ENCODE data around the gene OR10J5.
"Not testable (repeated sequence)": the region's sequence is repeated elsewhere in the genome, so short reads cannot be mapped to it uniquely, and the experiment has no call there.

The OR10J5 gene

DNA sequence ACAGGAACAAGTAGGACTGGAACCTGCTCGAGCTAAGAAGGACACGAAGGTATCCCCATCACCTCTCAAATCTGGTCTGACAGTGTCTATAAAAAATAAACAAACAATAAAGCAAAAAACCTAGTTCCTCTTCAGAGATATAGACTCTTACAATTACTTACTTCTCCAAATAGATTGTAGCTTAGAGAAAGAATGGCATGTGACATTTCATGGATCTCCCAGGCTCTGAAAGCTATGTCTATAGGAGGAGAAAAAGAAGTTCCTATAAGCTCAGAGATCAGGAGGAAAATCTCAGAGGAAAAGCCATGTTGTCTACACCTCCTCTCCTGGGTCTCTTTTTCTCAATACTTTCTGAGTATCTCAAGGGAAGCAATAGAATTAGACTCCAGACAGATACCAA is 12.3 kb upstream of the OR10J5 start:
- H3K27ac ChIP-seq (ENCODE audit: low read depth, low read length): no peak overlapping the region
- H3K9me3 ChIP-seq (ENCODE audit: control insufficient read depth in 5 of 5, low read length in 5 of 5): no peaks in the 10 kb centered on the region
- H3K27me3 ChIP-seq (ENCODE audit: control insufficient read depth in 5 of 5, insufficient read depth in 4 of 5, low read length in 5 of 5): no peaks in the 10 kb centered on the region

DNA sequence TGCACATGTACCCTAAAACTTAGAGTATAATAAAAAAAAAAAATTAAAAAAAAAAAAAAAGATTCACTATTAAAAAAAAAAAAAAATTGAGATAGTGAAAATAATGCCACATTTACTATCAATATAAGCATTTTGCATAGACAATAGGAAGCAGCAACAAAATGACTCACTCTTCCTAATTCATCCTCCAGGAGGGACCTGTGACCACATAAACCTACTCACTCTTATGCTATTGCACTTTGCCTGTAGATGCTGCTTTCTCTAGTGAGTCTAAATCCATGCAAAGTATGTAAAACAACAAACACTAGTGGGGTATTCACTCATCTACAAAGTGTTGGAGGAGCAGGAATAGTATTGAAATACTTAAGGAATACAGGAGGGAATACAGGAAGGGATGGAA is 2.9 kb downstream of the OR10J5 start:
- no peak overlapping the region for H3K4me3 ChIP-seq (ENCODE audit: low read depth in 1 of 5, low read length in 5 of 5)
- H3K27me3 ChIP-seq (ENCODE audit: control insufficient read depth in 5 of 5, insufficient read depth in 4 of 5, low read length in 5 of 5): no peaks in the 10 kb centered on the region
- H3K9me3 ChIP-seq (ENCODE audit: control insufficient read depth in 5 of 5, low read length in 5 of 5): peaks cover 0 to 12% (median 9%) of the 10 kb centered on the region in 5 donors
- no peak overlapping the region for H3K27ac ChIP-seq (ENCODE audit: low read depth, low read length)
- no peaks in the 10 kb centered on the region for H3K36me3 ChIP-seq (ENCODE audit: control insufficient read depth in 5 of 5, insufficient read depth in 5 of 5, low read length in 5 of 5)
- no peaks in the 10 kb centered on the region for H3K4me1 ChIP-seq (ENCODE audit: control insufficient read depth in 5 of 5, insufficient read depth in 5 of 5, low read length in 5 of 5)
- H3K9ac ChIP-seq (ENCODE audit: low read length in 5 of 5): no peak overlapping the region

More for the DNA sequence above, 12.3 kb upstream of the OR10J5 start:
- no peak overlapping the region for H3K9ac ChIP-seq (ENCODE audit: low read length in 5 of 5)
- H3K4me1 ChIP-seq (ENCODE audit: control insufficient read depth in 5 of 5, insufficient read depth in 5 of 5, low read length in 5 of 5): no peaks in the 10 kb centered on the region
- no peaks in the 10 kb centered on the region for H3K36me3 ChIP-seq (ENCODE audit: control insufficient read depth in 5 of 5, insufficient read depth in 5 of 5, low read length in 5 of 5)
- no peak overlapping the region for H3K4me3 ChIP-seq (ENCODE audit: low read depth in 1 of 5, low read length in 5 of 5)

DNA sequence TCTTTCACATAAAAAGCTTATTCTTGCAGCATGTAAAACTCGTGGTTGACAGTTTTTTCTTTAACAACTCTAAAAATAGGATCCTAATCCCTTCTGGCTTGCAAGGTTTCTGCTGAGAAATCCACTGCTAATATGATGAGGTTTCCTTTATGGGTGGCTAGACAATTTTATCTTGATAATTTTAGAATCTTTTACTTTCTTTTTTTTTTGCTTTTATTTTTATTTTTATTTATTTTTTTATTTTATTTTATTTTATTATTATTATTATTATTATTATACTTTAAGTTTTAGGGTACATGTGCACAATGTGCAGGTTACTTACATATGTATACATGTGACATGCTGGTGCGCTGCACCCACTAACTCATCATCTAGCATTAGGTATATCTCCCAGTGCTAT is 11.0 kb downstream of the OR10J5 start:
- not testable (repeated sequence) for H3K27ac ChIP-seq (ENCODE audit: low read depth, low read length); H3K4me3 ChIP-seq (ENCODE audit: low read depth in 1 of 5, low read length in 5 of 5); H3K27me3 ChIP-seq (ENCODE audit: control insufficient read depth in 5 of 5, insufficient read depth in 4 of 5, low read length in 5 of 5); H3K4me1 ChIP-seq (ENCODE audit: control insufficient read depth in 5 of 5, insufficient read depth in 5 of 5, low read length in 5 of 5); H3K9ac ChIP-seq (ENCODE audit: low read length in 5 of 5); H3K36me3 ChIP-seq (ENCODE audit: control insufficient read depth in 5 of 5, insufficient read depth in 5 of 5, low read length in 5 of 5)
- peaks cover 0 to 14% (median 9%) of the 10 kb centered on the region in 5 donors for H3K9me3 ChIP-seq (ENCODE audit: control insufficient read depth in 5 of 5, low read length in 5 of 5)

DNA sequence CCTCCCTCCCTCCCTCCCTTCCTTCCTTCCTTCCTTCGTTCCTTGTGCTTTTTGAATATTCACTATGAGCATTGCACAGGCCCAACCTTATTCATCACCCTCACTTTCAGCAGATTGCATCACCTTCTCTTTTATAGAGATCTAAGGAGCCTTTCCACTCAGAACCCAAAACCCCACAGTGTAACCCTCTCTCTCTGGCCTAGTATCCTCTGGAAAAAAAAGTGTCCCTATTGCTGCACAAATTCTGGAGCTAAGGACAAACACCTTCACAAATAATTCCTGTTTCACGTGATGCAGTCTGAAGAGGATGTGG is 25.6 kb downstream of the OR10J5 start:
- H3K36me3 ChIP-seq (ENCODE audit: control insufficient read depth in 5 of 5, insufficient read depth in 5 of 5, low read length in 5 of 5): no peaks in the 10 kb centered on the region
- H3K27me3 ChIP-seq (ENCODE audit: control insufficient read depth in 5 of 5, insufficient read depth in 4 of 5, low read length in 5 of 5): no peaks in the 10 kb centered on the region
- no peak overlapping the region for H3K27ac ChIP-seq (ENCODE audit: low read depth, low read length)

DNA sequence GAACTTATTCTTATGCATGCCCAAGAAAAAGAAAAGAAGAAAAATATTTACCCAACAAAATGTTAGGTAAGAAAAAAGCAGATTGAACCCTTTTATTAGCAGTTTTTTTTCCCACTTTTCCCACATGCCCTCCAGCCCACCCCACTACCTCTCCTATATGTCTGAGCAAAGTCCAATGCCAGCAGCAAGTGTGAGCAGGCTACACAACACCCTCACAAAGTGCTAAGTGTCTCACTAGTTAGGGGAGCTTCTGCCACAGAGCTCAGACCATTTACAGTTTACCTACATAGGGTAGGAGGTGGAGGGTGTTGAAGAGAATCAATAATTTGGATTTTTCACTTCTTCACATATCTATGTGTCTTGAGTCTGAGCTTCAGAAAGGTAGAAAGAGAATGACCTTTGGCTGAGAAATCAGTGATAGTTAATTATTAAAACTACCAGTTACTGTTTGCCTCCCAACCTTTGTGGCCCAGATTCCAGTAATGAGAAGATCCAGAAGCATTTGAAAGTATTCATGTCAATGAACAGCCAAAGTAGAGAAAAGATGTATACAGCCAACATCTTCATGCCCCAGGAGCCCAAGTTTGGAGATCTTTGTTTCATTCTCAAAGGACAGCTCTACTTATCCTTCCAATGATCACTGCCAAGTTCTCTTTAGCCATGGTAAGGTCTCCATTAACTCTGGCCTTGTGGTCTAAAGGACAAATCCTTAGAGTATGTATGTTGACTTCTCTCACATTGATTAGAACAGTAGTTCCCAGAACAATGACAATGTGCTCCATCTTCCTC is 26.2 kb downstream of the OR10J5 start:
- Histone ChIP-seq H3K9me3 (ENCODE audit: control insufficient read depth in 5 of 5, low read length in 5 of 5) (peaks cover 0 to 12% (median 4%) of the 10 kb centered on the region in 5 donors), H3K27ac (ENCODE audit: low read depth, low read length) (no peak overlapping the region)

More for the DNA sequence above, 25.6 kb downstream of the OR10J5 start:
- Histone ChIP-seq H3K4me3 (ENCODE audit: low read depth in 1 of 5, low read length in 5 of 5) (no peak overlapping the region), H3K9ac (ENCODE audit: low read length in 5 of 5) (no peak overlapping the region), H3K9me3 (ENCODE audit: control insufficient read depth in 5 of 5, low read length in 5 of 5) (peaks cover 0 to 12% (median 4%) of the 10 kb centered on the region in 5 donors), H3K4me1 (ENCODE audit: control insufficient read depth in 5 of 5, insufficient read depth in 5 of 5, low read length in 5 of 5) (no peaks in the 10 kb centered on the region)

DNA sequence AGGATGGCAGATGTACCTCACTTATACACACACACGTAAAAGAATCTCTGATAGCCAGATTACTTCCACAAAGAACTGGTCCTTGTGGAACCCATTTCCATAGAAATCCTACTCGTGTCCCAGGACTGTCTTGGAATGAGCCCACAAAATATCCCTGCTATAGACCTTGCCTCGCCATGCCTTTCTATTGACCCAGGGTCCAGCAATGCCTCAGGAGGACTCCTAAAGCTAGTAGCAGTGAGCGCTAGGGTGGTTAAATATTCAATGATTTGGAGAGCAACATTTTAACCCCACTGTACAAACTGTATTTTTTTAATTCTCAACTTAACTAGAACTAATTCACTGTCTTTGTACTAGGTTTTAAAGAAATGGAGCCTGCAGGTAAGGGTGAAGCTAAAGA is 26.9 kb downstream of the OR10J5 start:
- H3K27ac ChIP-seq (ENCODE audit: low read depth, low read length): no peak overlapping the region
- H3K4me1 ChIP-seq (ENCODE audit: control insufficient read depth in 5 of 5, insufficient read depth in 5 of 5, low read length in 5 of 5): no peaks in the 10 kb centered on the region

More for the DNA sequence above, 26.2 kb downstream of the OR10J5 start:
- Histone ChIP-seq H3K36me3 (ENCODE audit: control insufficient read depth in 5 of 5, insufficient read depth in 5 of 5, low read length in 5 of 5) (no peaks in the 10 kb centered on the region), H3K4me1 (ENCODE audit: control insufficient read depth in 5 of 5, insufficient read depth in 5 of 5, low read length in 5 of 5) (no peaks in the 10 kb centered on the region), H3K4me3 (ENCODE audit: low read depth in 1 of 5, low read length in 5 of 5) (no peak overlapping the region), H3K27me3 (ENCODE audit: control insufficient read depth in 5 of 5, insufficient read depth in 4 of 5, low read length in 5 of 5) (no peaks in the 10 kb centered on the region), H3K9ac (ENCODE audit: low read length in 5 of 5) (no peak overlapping the region)

DNA sequence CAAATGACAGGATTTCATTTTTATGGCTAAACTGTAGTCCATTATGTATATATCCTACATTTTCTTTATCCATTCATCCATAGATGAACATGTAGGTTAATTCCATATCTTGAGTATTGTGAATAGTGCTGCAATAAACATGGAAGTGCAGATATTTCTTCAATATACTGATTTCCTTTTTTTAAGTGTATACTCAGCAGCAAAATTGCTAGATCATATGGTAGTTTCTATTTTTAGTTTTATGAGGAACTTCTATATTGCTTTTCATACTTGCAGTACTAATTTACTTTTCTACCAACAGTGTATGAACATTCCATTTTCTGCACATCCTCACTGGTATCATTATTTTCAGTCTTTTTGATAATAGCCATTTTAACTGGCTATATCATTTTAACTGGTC is 30.1 kb downstream of the OR10J5 start:
- peaks cover 0 to 12% (median 4%) of the 10 kb centered on the region in 5 donors for H3K9me3 ChIP-seq (ENCODE audit: control insufficient read depth in 5 of 5, low read length in 5 of 5)
- H3K27ac ChIP-seq (ENCODE audit: low read depth, low read length): no peak overlapping the region
- H3K36me3 ChIP-seq (ENCODE audit: control insufficient read depth in 5 of 5, insufficient read depth in 5 of 5, low read length in 5 of 5): no peaks in the 10 kb centered on the region
- no peak overlapping the region for H3K9ac ChIP-seq (ENCODE audit: low read length in 5 of 5)
- no peaks in the 10 kb centered on the region for H3K27me3 ChIP-seq (ENCODE audit: control insufficient read depth in 5 of 5, insufficient read depth in 4 of 5, low read length in 5 of 5)
- no peaks in the 10 kb centered on the region for H3K4me1 ChIP-seq (ENCODE audit: control insufficient read depth in 5 of 5, insufficient read depth in 5 of 5, low read length in 5 of 5)
- H3K4me3 ChIP-seq (ENCODE audit: low read depth in 1 of 5, low read length in 5 of 5): no peak overlapping the region

More for the DNA sequence above, 26.9 kb downstream of the OR10J5 start:
- Histone ChIP-seq H3K9me3 (ENCODE audit: control insufficient read depth in 5 of 5, low read length in 5 of 5) (peaks cover 0 to 12% (median 4%) of the 10 kb centered on the region in 5 donors), H3K36me3 (ENCODE audit: control insufficient read depth in 5 of 5, insufficient read depth in 5 of 5, low read length in 5 of 5) (no peaks in the 10 kb centered on the region), H3K27me3 (ENCODE audit: control insufficient read depth in 5 of 5, insufficient read depth in 4 of 5, low read length in 5 of 5) (no peaks in the 10 kb centered on the region), H3K4me3 (ENCODE audit: low read depth in 1 of 5, low read length in 5 of 5) (no peak overlapping the region), H3K9ac (ENCODE audit: low read length in 5 of 5) (no peak overlapping the region)

DNA sequence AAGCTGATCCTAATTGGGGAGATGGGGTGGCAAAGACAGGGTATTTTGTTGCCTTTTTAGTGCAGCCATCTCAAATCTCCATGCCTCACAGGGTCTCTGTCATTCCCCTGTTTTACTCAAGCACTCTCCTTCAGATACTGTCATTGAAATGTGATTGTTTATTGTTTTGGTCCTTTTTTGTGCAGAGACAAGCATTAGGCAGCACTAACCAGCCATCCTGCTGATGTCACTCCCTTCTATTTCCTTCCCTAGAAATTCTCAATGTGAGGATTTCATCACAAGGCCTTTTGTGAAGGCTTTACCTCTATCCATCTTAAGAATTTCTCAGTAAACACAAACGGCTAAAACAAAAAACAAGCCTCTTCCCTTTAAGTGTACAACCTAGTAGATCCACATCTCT is 34.7 kb downstream of the OR10J5 start:
- Histone ChIP-seq H3K36me3 (ENCODE audit: control insufficient read depth in 5 of 5, insufficient read depth in 5 of 5, low read length in 5 of 5) (no peaks in the 10 kb centered on the region), H3K9ac (ENCODE audit: low read length in 5 of 5) (no peak overlapping the region), H3K4me3 (ENCODE audit: low read depth in 1 of 5, low read length in 5 of 5) (no peak overlapping the region), H3K27me3 (ENCODE audit: control insufficient read depth in 5 of 5, insufficient read depth in 4 of 5, low read length in 5 of 5) (no peaks in the 10 kb centered on the region), H3K9me3 (ENCODE audit: control insufficient read depth in 5 of 5, low read length in 5 of 5) (peaks cover under 1 to 12% (median 7%) of the 10 kb centered on the region in 5 donors), H3K27ac (ENCODE audit: low read depth, low read length) (no peak overlapping the region), H3K4me1 (ENCODE audit: control insufficient read depth in 5 of 5, insufficient read depth in 5 of 5, low read length in 5 of 5) (no peaks in the 10 kb centered on the region)

DNA sequence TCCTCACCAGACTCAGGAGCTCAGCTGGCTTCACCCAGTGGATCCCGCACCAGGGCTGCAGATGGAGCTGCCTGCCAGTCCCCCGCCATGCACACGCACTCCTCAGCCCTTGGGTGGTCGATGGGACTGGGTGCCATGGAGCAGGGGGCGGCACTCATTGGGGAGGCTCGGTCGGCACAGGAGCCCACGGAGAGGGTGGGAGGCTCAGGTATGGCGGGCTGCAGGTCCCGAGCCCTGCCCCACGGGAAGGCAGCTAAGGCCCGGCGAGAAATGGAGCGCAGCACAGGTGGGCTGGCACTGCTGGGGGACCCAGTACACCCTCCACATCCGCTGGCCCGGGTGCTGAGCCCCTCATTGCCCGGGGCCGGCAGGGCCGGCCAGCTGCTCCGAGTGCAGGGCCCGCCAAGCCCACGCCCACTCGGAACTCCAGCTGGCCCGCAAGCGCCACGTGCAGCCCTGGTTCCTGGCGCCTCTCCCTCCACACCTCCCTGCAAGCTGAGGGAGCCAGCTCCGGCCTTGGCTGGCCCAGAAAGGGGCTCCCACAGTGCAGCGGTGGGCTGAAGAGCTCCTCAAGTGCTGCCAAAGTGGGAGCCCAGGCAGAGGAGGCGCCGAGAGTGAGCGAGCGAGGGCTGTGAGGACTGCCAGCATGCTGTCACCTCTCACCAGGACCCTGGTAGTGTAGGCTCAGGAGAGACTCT is 41.1 kb downstream of the OR10J5 start:
- H3K36me3 ChIP-seq (ENCODE audit: control insufficient read depth in 5 of 5, insufficient read depth in 5 of 5, low read length in 5 of 5); H3K4me3 ChIP-seq (ENCODE audit: low read depth in 1 of 5, low read length in 5 of 5); H3K4me1 ChIP-seq (ENCODE audit: control insufficient read depth in 5 of 5, insufficient read depth in 5 of 5, low read length in 5 of 5); H3K27ac ChIP-seq (ENCODE audit: low read depth, low read length); H3K9ac ChIP-seq (ENCODE audit: low read length in 5 of 5); H3K9me3 ChIP-seq (ENCODE audit: control insufficient read depth in 5 of 5, low read length in 5 of 5); H3K27me3 ChIP-seq (ENCODE audit: control insufficient read depth in 5 of 5, insufficient read depth in 4 of 5, low read length in 5 of 5): not testable (repeated sequence)

DNA sequence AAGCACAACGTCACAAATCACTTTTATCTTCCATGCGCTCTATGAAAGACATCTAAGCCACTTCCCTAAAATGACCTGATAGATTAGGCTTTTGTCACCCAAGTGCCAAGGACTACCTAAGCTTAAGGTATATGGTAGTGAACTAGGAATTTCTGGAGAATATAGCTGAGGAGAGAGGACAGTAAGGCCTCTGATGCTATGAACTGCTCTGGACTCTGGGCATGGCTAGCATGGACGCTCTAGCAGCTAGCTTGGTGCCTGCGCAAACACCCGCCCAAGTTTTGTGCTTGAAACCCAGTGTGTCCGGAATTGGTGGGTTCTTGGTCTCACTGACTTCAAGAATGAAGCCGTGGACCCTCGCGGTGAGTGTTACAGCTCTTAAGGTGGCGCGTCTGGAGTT is 42.5 kb downstream of the OR10J5 start:
- H3K9me3 ChIP-seq (ENCODE audit: control insufficient read depth in 5 of 5, low read length in 5 of 5): no peaks in the 10 kb centered on the region
- H3K9ac ChIP-seq (ENCODE audit: low read length in 5 of 5): no peak overlapping the region
- no peak overlapping the region for H3K4me3 ChIP-seq (ENCODE audit: low read depth in 1 of 5, low read length in 5 of 5)
- H3K36me3 ChIP-seq (ENCODE audit: control insufficient read depth in 5 of 5, insufficient read depth in 5 of 5, low read length in 5 of 5): no peaks in the 10 kb centered on the region
- no peaks in the 10 kb centered on the region for H3K27me3 ChIP-seq (ENCODE audit: control insufficient read depth in 5 of 5, insufficient read depth in 4 of 5, low read length in 5 of 5)
- no peak overlapping the region for H3K27ac ChIP-seq (ENCODE audit: low read depth, low read length)
- H3K4me1 ChIP-seq (ENCODE audit: control insufficient read depth in 5 of 5, insufficient read depth in 5 of 5, low read length in 5 of 5): no peaks in the 10 kb centered on the region
